Gastroesophageal sphincter (tissue), 3 donors: ENCODE measurements around the gene ANTXR2.

Source experiments
- CTCF ChIP-seq, 4 experiments: fragments of 200-600 bp in 2 of 4; fragments of 450-650 bp in 2 of 4; sonication (generic) in 1 of 4; IDR thresholded peaks; one replicate each; pipeline ENCODE4 v1.5.1; 2017 to 2019; ENCODE audit warnings: antibody characterized with exemption in 4 of 4, mild to moderate bottlenecking in 2 of 4, moderate library complexity in 2 of 4
- POLR2A ChIP-seq, 2 donors: fragments of 450-650 bp; IDR thresholded peaks; one replicate each; pipeline ENCODE4 v1.6.1; 2017; ENCODE audit warnings: antibody characterized with exemption in 2 of 2, mild to moderate bottlenecking in 2 of 2, moderate library complexity in 1 of 2

GRCh38 chr4:79865201-79865597, 207.8 kb downstream of the ANTXR2 start:
- TF ChIP-seq POLR2A (IDR thresholded peaks at IDR 0.05) (no peak), CTCF (IDR thresholded peaks at IDR 0.05) (no peak)
